Omental fat pad (tissue), 4 donors: ENCODE measurements around the gene BCL2. TPM values are rescaled to one million over a fixed set of nuclear protein-coding genes. Genes with fewer than 3 reads are reported as not detected.

Source experiments
- ATAC-seq: fragments of 150-250 bp; one replicate; pipeline ENCODE4 v1.9.1; 2016; ENCODE audit warnings: mild to moderate bottlenecking, moderate library complexity; ENCODE audit not compliant: low FRiP score
- DNase-seq: peaks from one replicate; pipeline ENCODE4 v3.0.0-alpha.2; 2019; ENCODE audit warnings: low spot score
- total RNA-seq, 4 donors: library from RNA; depleted of rRNA; stranded (reverse); fragments of >200 nt; gene quantifications; one replicate each; pipeline ENCODE4 v1.1.0, GENCODE V29; 2016
- TF ChIP-seq, protein P1 (sequence below), 3 donors: fragments of 450-650 bp; IDR thresholded peaks; one replicate each; pipeline ENCODE4 v1.5.1; 2016 to 2017; ENCODE audit warnings: antibody characterized with exemption in 3 of 3, mild to moderate bottlenecking in 3 of 3, moderate library complexity in 2 of 3

Gene BCL2
- total RNA-seq, 4 donors from 2014 or later: 18.4 to 84.5 (median 30.2) TPM

DNA sequence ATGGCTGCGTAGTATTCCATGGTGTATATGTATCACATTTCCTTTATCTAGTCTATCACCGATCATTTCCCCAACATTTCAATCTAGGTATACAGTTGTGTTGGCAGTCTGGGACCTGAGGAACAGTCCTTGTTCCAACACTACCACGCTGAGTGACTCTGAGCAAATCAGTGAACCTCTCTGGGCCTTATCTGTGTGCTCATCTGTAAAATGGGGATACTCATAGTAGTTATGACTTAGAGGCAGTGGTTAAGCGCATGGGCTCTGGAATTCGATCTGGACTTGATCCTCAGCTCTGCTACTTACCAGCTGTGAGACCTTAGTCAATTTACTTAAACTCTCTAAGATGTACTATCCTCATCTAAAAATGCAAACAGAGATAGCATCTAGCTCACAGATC is 85.1 kb downstream of the BCL2 start:
- ATAC-seq: no peak
- TF ChIP-seq, protein P1, sequence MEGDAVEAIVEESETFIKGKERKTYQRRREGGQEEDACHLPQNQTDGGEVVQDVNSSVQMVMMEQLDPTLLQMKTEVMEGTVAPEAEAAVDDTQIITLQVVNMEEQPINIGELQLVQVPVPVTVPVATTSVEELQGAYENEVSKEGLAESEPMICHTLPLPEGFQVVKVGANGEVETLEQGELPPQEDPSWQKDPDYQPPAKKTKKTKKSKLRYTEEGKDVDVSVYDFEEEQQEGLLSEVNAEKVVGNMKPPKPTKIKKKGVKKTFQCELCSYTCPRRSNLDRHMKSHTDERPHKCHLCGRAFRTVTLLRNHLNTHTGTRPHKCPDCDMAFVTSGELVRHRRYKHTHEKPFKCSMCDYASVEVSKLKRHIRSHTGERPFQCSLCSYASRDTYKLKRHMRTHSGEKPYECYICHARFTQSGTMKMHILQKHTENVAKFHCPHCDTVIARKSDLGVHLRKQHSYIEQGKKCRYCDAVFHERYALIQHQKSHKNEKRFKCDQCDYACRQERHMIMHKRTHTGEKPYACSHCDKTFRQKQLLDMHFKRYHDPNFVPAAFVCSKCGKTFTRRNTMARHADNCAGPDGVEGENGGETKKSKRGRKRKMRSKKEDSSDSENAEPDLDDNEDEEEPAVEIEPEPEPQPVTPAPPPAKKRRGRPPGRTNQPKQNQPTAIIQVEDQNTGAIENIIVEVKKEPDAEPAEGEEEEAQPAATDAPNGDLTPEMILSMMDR (IDR thresholded peaks at IDR 0.05): no peak

DNA sequence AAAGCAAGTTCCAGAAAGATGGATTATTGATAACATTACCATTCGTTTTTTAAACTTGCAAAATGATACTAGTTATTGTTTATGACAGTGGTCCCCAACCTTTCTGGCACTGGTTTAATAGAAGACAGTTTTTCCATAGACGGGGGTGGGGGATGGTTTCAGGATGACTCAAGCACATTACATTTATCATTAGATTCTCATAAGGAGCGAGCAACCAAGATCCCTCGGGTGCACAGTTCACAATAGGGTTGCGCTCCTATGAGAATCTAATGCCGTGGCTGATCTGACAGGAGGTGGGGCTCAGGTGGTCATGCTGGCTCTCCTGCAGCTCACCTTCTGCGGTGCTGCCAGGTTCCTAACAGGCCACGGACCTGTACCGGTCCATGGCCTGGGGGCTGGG is 86.2 kb downstream of the BCL2 start:
- TF ChIP-seq, protein P1 (IDR thresholded peaks at IDR 0.05): no peak
- ATAC-seq (no peak), DNase-seq (no peak)

More for the DNA sequence above, 85.1 kb downstream of the BCL2 start:
- no peak for DNase-seq

DNA sequence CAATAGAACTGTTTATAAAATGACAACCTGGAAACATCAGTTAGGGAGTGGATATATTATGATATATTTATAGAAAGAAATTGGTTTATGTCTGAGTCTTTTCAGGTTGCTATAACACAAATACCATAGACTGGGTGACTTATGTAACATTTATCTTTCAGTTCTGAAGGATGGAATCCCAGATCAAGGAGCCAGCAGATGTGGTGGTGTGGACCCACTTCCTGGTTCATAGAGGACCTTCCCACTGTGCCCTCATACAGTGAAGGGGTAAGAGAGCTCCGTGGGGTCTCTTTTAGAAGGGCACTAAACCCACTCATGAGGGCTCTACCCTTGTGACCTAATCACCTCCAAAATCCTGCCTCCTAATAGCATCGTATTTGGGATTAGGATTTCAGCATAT is 86.7 kb downstream of the BCL2 start:
- DNase-seq (no peak), ATAC-seq (no peak)
- TF ChIP-seq, protein P1 (IDR thresholded peaks at IDR 0.05): no peak

DNA sequence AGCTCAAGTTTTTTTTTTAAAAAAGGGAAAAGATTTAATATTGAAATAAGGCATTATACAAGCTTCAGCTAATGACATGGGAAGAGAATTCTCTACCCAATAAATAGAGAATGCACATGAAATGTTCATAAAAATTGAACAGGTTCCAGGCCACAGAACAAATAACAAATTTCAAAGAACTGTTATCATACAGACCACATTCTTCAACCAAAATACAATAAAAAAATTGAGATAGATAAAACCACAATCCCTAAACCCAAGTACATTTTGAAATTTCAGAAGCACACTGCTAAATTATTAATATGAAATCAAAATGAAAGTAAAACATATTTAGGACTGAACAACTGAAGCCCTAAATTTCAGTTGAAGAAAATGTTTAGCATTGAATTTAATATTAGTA is 89.6 kb downstream of the BCL2 start:
- TF ChIP-seq, protein P1 (IDR thresholded peaks at IDR 0.05): no peak
- no peak for DNase-seq
- ATAC-seq: no peak

DNA sequence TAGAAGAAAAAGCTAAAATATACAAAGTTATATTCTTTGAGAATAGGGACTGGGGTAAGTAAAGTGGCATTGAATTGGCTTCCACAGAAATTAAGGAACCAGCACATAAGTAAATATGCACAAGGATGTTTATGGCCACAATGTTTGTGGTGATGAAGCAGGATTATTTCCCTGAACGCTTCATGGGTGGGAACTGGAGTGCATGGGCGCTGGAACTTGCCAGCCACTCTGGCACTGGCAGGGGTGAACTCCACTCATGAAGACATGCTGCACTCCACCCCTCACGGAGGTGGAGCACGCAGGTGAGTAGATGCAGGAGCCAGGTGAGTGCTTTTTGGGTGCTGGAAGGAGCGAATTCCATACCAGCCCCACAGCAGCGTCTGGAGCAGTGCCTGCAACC is 94.1 kb downstream of the BCL2 start:
- DNase-seq (no peak), ATAC-seq (no peak)
- TF ChIP-seq, protein P1 (IDR thresholded peaks at IDR 0.05): no peak

DNA sequence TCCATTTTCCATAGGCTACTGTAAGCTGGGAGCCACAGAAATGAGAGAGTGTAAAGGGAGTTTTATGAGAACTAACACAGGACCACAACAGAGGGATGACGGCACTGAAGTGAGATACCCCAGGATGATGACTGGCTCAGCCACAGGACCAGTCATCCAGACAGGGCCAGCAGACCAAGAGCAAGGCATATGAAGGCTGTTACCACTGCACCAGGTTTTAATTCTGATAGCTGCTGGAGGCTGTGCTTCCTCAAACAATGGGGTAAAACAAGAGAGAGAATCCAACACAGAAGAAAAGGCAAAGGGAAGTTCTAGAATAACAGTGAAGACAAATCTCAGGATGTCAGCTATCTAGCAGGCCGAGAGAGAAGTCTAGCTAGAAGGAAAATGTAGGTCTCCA is 94.9 kb downstream of the BCL2 start:
- TF ChIP-seq, protein P1 (IDR thresholded peaks at IDR 0.05): no peak
- DNase-seq (no peak), ATAC-seq (no peak)

DNA sequence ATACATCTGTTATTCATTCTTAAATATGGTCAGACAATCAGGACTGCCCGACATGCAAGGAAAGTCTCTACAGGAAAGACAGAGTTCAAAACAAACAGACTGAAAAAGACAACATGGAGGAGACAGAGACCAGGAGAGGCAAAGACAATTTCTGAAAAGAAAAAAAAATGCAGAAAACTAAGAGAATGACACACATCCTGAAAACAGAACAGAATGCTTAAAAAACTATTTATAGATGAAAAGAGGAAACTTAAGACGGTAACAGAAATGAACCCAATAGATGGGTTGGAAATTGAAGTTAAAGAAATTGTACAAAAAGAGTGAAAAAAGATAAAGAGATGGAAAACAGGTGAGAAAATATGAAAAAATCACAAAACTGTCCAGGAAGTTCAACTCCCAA is 95.7 kb downstream of the BCL2 start:
- DNase-seq: no peak
- no peak for ATAC-seq
- TF ChIP-seq, protein P1 (IDR thresholded peaks at IDR 0.05): no peak
